Loucy (cell line): ENCODE data around the gene HPD.
A peak's percentile ranks its signal among the peaks of the same experiment; 100 is the strongest.
"Not testable (repeated sequence)": the region's sequence is repeated elsewhere in the genome, so short reads cannot be mapped to it uniquely, and the experiment has no call there.

Experiments
- H2AFZ ChIP-seq: fragments of 200-600 bp; sonication (generic); 2 replicates; pipeline ENCODE4 v1.6.0; 2016; ENCODE audit warnings: antibody characterized with exemption, mild to moderate bottlenecking, low read length, moderate library complexity
- H3F3A ChIP-seq: fragments of 200-600 bp; 2 replicates; pipeline ENCODE4 v1.6.0; 2016; ENCODE audit warnings: antibody characterized with exemption, low read depth, mild to moderate bottlenecking
- H3K27me3 ChIP-seq: fragments of 200-600 bp; sonication (generic); 2 replicates; pipeline ENCODE4 v1.6.1; 2014; ENCODE audit warnings: low read length, mild to moderate bottlenecking; ENCODE audit not compliant: insufficient read depth, poor library complexity, severe bottlenecking
- H3K36me3 ChIP-seq: fragments of 200-600 bp; sonication (generic); 2 replicates; pipeline ENCODE4 v1.6.1; 2016; ENCODE audit warnings: low read length; ENCODE audit not compliant: insufficient read depth
- H3K4me1 ChIP-seq: fragments of 200-600 bp; sonication (generic); 2 replicates; pipeline ENCODE4 v1.5.1; 2014; ENCODE audit warnings: low read length, mild to moderate bottlenecking; ENCODE audit not compliant: insufficient read depth, poor library complexity, severe bottlenecking
- H3K4me2 ChIP-seq: fragments of 200-600 bp; sonication (generic); 2 replicates; pipeline ENCODE4 v1.6.0; 2014; ENCODE audit warnings: antibody characterized with exemption, low read length, low read depth, mild to moderate bottlenecking; ENCODE audit not compliant: poor library complexity, severe bottlenecking
- H3K4me3 ChIP-seq: fragments of 200-600 bp; sonication (generic); 2 replicates; pipeline ENCODE4 v1.5.1; 2014; ENCODE audit warnings: low read length, mild to moderate bottlenecking, mixed read lengths; ENCODE audit not compliant: poor library complexity, severe bottlenecking
- H3K79me2 ChIP-seq: fragments of 200-600 bp; sonication (generic); 2 replicates; pipeline ENCODE4 v1.6.1; 2014; ENCODE audit warnings: low read length; ENCODE audit not compliant: insufficient read depth
- H3K9ac ChIP-seq: fragments of 200-600 bp; sonication (generic); 2 replicates; pipeline ENCODE4 v1.6.0; 2014; ENCODE audit warnings: mild to moderate bottlenecking, low read depth, low read length, moderate library complexity; ENCODE audit not compliant: poor library complexity, severe bottlenecking
- H3K9me2 ChIP-seq: fragments of 200-600 bp; sonication (generic); replicated peaks from 2 replicates; pipeline ENCODE4 v1.6.1; 2016; ENCODE audit warnings: low read depth, low read length, mixed read lengths
- H3K9me3 ChIP-seq: fragments of 200-600 bp; sonication (generic); 2 replicates; pipeline ENCODE4 v1.6.1; 2014; ENCODE audit warnings: mild to moderate bottlenecking, antibody characterized with exemption, low read length, low read depth; ENCODE audit not compliant: insufficient read depth
- H4K20me1 ChIP-seq: fragments of 200-600 bp; sonication (generic); 2 replicates; pipeline ENCODE4 v1.6.0; 2014; ENCODE audit warnings: antibody characterized with exemption, low read length, mild to moderate bottlenecking; ENCODE audit not compliant: insufficient read depth, poor library complexity, severe bottlenecking
- EZH2phosphoT487 ChIP-seq: fragments of 200-600 bp; IDR thresholded peaks from 2 replicates; pipeline ENCODE4 v1.6.1; 2018; ENCODE audit warnings: antibody characterized with exemption, mild to moderate bottlenecking, moderate library complexity, borderline replicate concordance
- TF ChIP-seq, protein P1 (sequence below): fragments of 200-600 bp; sonication (generic); conservative IDR thresholded peaks from 2 replicates; pipeline ENCODE4 v1.5.1; 2014; ENCODE audit warnings: mild to moderate bottlenecking, antibody characterized with exemption, low read length

Gene HPD

DNA sequence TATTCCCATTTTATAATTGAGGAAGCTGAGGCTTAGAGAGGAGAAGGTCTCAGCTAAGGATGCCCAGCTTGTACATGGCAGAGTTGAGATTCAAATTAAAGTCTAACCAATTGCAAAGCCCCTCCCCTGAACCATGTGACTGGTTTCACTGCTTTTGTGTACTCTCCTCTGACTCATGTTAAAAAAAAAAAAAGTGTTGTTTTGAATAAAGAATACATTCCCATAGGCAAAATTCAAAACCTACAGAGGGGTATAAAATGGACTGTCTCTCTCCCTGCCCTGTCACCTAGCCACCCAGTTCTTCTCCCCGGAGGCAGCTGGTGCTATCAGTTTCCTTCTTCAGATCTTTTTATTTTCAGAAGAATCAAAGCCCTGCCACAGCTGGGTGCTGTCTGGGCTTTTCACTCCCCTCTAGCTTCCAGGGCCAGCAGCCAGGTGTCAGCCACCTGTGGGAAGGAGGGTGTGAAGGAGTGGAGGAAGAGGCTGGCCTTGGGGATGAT lies 35.4 kb upstream of the HPD start:
- H3K4me2 ChIP-seq = peak overlapping the region; percentile 45

DNA sequence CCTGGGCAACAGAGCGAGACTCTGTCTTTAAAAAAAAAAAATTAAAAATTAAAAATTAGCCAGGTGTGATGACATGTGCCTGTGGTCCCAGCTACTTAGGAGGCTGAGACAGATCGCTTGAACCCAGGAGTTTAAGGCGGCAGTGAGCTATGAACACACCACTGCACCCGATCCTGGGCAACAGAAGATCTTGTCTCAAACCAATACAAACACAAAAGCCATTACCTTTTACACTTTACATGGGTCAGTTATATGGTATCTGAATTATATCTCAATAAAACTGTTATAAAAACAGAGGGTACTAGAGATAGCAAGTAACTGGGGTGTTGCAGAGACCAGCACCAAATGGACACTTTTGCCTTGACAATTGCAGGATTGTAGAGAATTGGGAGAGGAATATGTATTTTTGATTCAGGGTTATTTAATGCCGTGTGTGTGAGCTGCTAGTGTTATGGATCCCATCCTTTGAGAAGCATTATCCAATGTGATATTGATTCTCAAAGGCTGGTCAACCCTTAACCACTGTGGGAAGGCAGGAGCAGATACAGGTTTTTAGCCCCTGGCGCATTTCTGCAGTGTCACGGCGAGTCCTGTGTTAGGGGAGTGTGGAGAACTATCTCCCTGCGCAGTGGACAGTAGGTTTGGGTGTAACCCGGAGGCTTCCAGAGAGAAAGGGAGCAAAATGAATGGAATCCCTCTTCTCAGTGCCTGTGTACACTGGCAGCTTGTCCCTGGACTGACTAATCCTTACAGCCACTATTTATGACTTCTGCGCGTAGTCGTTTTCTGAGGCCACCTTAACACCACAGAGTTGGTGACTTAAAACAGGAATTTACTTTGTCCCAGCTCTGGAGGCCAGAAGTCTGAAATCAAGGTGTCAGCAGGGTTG lies 34.3 kb upstream of the HPD start:
- H3K36me3 ChIP-seq = peaks cover 21% of the 10 kb centered on the region; the same call in 1 of the 2 replicates
- peaks cover 6% of the 10 kb centered on the region; the same call in 1 of the 2 replicates for H3F3A ChIP-seq
- H3K4me2 ChIP-seq = peak overlapping the region; percentile 45
- H3K9me3 ChIP-seq = no peaks in the 10 kb centered on the region
- H3K79me2 ChIP-seq = peaks cover 50% of the 10 kb centered on the region
- no peak overlapping the region for H2AFZ ChIP-seq
- H3K4me1 ChIP-seq = peaks cover 28% of the 10 kb centered on the region
- TF ChIP-seq, protein P1, sequence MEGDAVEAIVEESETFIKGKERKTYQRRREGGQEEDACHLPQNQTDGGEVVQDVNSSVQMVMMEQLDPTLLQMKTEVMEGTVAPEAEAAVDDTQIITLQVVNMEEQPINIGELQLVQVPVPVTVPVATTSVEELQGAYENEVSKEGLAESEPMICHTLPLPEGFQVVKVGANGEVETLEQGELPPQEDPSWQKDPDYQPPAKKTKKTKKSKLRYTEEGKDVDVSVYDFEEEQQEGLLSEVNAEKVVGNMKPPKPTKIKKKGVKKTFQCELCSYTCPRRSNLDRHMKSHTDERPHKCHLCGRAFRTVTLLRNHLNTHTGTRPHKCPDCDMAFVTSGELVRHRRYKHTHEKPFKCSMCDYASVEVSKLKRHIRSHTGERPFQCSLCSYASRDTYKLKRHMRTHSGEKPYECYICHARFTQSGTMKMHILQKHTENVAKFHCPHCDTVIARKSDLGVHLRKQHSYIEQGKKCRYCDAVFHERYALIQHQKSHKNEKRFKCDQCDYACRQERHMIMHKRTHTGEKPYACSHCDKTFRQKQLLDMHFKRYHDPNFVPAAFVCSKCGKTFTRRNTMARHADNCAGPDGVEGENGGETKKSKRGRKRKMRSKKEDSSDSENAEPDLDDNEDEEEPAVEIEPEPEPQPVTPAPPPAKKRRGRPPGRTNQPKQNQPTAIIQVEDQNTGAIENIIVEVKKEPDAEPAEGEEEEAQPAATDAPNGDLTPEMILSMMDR = no peak
- no peak for TF ChIP-seq EZH2phosphoT487
- peak overlapping the region; percentile 12 for H3K9ac ChIP-seq
- peaks cover 15% of the 10 kb centered on the region for H4K20me1 ChIP-seq
- peak overlapping the region; percentile 10 for H3K4me3 ChIP-seq
- H3K27me3 ChIP-seq = peaks cover 3% of the 10 kb centered on the region
- no peaks in the 10 kb centered on the region for H3K9me2 ChIP-seq

More for the DNA sequence above, 35.4 kb upstream of the HPD start:
- Histone ChIP-seq H3K79me2 (peaks cover 49% of the 10 kb centered on the region), H3K9me2 (no peaks in the 10 kb centered on the region), H3K9ac (peak overlapping the region; percentile 12), H3F3A (peaks cover 2% of the 10 kb centered on the region; the same call in 1 of the 2 replicates), H3K4me3 (peak overlapping the region; percentile 10), H4K20me1 (peaks cover 15% of the 10 kb centered on the region), H3K27me3 (no peaks in the 10 kb centered on the region), H3K4me1 (peaks cover 25% of the 10 kb centered on the region), H3K9me3 (no peaks in the 10 kb centered on the region), H2AFZ (no peak overlapping the region), H3K36me3 (peaks cover 25% of the 10 kb centered on the region; the same call in 1 of the 2 replicates)
- no peak for TF ChIP-seq EZH2phosphoT487
- TF ChIP-seq, protein P1 = no peak

DNA sequence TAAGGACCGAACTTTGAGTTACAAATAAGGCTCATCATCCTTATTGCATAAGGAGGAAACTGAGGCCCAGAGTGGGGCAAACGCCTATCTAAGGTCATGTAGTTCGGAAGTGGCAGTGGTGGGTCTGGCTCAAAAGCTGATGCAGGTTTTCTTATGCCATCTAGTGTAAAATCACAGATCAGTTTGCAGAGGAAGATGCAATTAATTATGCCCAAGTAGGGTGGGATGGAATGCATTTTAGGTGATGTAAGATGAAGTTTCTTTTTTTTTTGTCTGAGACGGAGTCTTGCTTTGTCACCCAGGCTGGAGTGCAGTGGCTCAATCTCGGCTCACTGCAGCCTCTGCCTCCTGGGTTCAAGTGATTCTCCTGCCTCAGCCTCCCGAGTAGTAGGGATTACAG lies 31.0 kb upstream of the HPD start:
- not testable (repeated sequence) for H3F3A ChIP-seq, H3K9me3 ChIP-seq, H3K9me2 ChIP-seq, H2AFZ ChIP-seq, H3K36me3 ChIP-seq
- Histone ChIP-seq H4K20me1 (peaks cover 15% of the 10 kb centered on the region), H3K4me3 (peak overlapping the region; percentile 92), H3K79me2 (peaks cover 50% of the 10 kb centered on the region), H3K4me1 (peaks cover 31% of the 10 kb centered on the region), H3K9ac (peak overlapping the region; percentile 90), H3K27me3 (peaks cover 35% of the 10 kb centered on the region), H3K4me2 (peak overlapping the region; percentile 99)
